Astrocyte (in vitro differentiated cells and primary cell): ENCODE results near the gene SNED1.

Experiments used
- CTCF ChIP-seq: IDR thresholded peaks from 2 replicates; pipeline ENCODE4 v1.5.1; 2011; ENCODE audit warnings: low read depth, mild to moderate bottlenecking, inconsistent platforms, low read length, moderate library complexity; ENCODE audit not compliant: insufficient read depth
- EZH2 ChIP-seq: IDR thresholded peaks from 2 replicates; pipeline ENCODE4 v1.6.1; 2012; ENCODE audit warnings: mild to moderate bottlenecking, low read length, inconsistent platforms; ENCODE audit not compliant: insufficient read depth

- TF ChIP-seq EZH2: no peak
- no peak for TF ChIP-seq CTCF
These were observed 37.5 kb downstream of the SNED1 start for GRCh38 chr2:241035818-241036396.
